CD8-positive, alpha-beta memory T cell (primary cell): ENCODE results near the gene CEP152. TPM values are rescaled to one million over a fixed set of nuclear protein-coding genes. Genes with fewer than 3 reads are reported as not detected.
A peak's percentile ranks its signal among the peaks of the same experiment; 100 is the strongest.

Experiments
- CTCF ChIA-PET: fragments of 350-600 bp; sonication (Branson Sonifier 250); formaldehyde crosslinking; loops from one replicate; lab custom pipeline; 2021; ENCODE audit warnings: antibody characterized with exemption; lab: Charles Lee
- POLR2A ChIA-PET: fragments of 350-600 bp; sonication (Branson Sonifier 250); formaldehyde crosslinking; loops from one replicate; lab custom pipeline; 2021; ENCODE audit warnings: antibody characterized with exemption; lab: Charles Lee
- DNase-seq, 5 donors: peaks; one replicate each; pipeline versions ENCODE4 v3.0.0 to v3.0.0-alpha.2; 2020 to 2022; ENCODE audit warnings: mixed read lengths in 1 of 5
- H3K27ac ChIP-seq: one replicate; pipeline ENCODE4 v1.7.0; 2013; ENCODE audit warnings: low read depth, mild to moderate bottlenecking, low read length, moderate library complexity
- H3K27me3 ChIP-seq: 2 replicates; pipeline ENCODE4 v1.7.0; 2013; ENCODE audit warnings: low read length, mild to moderate bottlenecking; ENCODE audit not compliant: insufficient read depth, poor library complexity, severe bottlenecking
- H3K36me3 ChIP-seq: 2 replicates; pipeline ENCODE4 v1.7.0; 2013; ENCODE audit warnings: mild to moderate bottlenecking, low read length, moderate library complexity; ENCODE audit not compliant: insufficient read depth
- H3K4me1 ChIP-seq: 2 replicates; pipeline ENCODE4 v1.7.0; 2013; ENCODE audit warnings: mild to moderate bottlenecking, low read length, moderate library complexity; ENCODE audit not compliant: insufficient read depth
- H3K4me3 ChIP-seq: 2 replicates; pipeline ENCODE4 v1.7.0; 2013; ENCODE audit warnings: mild to moderate bottlenecking, low read length
- H3K9me3 ChIP-seq: 2 replicates; pipeline ENCODE4 v1.7.0; 2013; ENCODE audit warnings: mild to moderate bottlenecking, low read length
- H3K27ac Mint-ChIP-seq, 8 donors: one replicate each; pipeline ENCODE4 v1.8.0; 2020 to 2021; ENCODE audit warnings: mixed read lengths in 8 of 8, mild to moderate bottlenecking in 6 of 8, inconsistent platforms in 3 of 8, moderate library complexity in 3 of 8
- H3K27me3 Mint-ChIP-seq, 2 donors: one replicate each; pipeline ENCODE4 v1.8.0; 2020 to 2021; ENCODE audit warnings: mixed read lengths in 2 of 2, mild to moderate bottlenecking in 1 of 2, moderate library complexity in 1 of 2
- H3K36me3 Mint-ChIP-seq, 3 donors: one replicate each; pipeline ENCODE4 v1.8.0; 2020 to 2021; ENCODE audit warnings: mixed read lengths in 3 of 3, inconsistent platforms in 1 of 3, mild to moderate bottlenecking in 1 of 3
- H3K4me1 Mint-ChIP-seq, 3 donors: one replicate each; pipeline ENCODE4 v1.8.0; 2020 to 2021; ENCODE audit warnings: mixed read lengths in 3 of 3, inconsistent platforms in 1 of 3, mild to moderate bottlenecking in 1 of 3
- H3K4me3 Mint-ChIP-seq, 7 donors: one replicate each; pipeline ENCODE4 v1.8.0; 2020 to 2021; ENCODE audit warnings: mixed read lengths in 7 of 7, mild to moderate bottlenecking in 6 of 7, moderate library complexity in 4 of 7, inconsistent platforms in 2 of 7
- H3K9me3 Mint-ChIP-seq, 5 donors: one replicate each; pipeline ENCODE4 v1.8.0; 2020 to 2022; ENCODE audit warnings: mixed read lengths in 5 of 5, mild to moderate bottlenecking in 3 of 5, moderate library complexity in 2 of 5, inconsistent platforms in 1 of 5
- polyA plus RNA-seq: library from polyadenylated mRNA; unstranded; fragments of 300-500 nt; fragmentation: Illumina TruSeq; gene quantifications from one replicate; pipeline ENCODE4 v1.2.3, GENCODE V29; 2021
- total RNA-seq, 2 experiments: library from RNA; stranded (reverse); gene quantifications; one replicate each; pipeline ENCODE4 v1.2.3, GENCODE V29; 2021

Gene CEP152
- total and polyA plus RNA-seq, 3 experiments from 2014 or later: 6.5 to 20.7 (median 19.7) TPM

GRCh38 chr15:48802867-48803266, 8.0 kb downstream of the CEP152 start:
- Histone ChIP-seq H3K4me3 (no peak overlapping the region), H3K27ac (no peak overlapping the region), H3K27me3 (no peaks in the 10 kb centered on the region), H3K36me3 (no peaks in the 10 kb centered on the region), H3K9me3 (no peaks in the 10 kb centered on the region), H3K4me1 (no peaks in the 10 kb centered on the region)
- H3K27ac Mint-ChIP-seq: no peak overlapping the region
- peaks cover 12 to 48% (median 14%) of the 10 kb centered on the region in 3 donors for H3K4me1 Mint-ChIP-seq
- H3K4me3 Mint-ChIP-seq: no peak overlapping the region
- no peaks in the 10 kb centered on the region for H3K27me3 Mint-ChIP-seq
- POLR2A ChIA-PET: no interaction called here
- DNase-seq: no peak
- no peaks in the 10 kb centered on the region for H3K9me3 Mint-ChIP-seq
- H3K36me3 Mint-ChIP-seq: peaks cover 0 to 12% (median 7%) of the 10 kb centered on the region in 3 donors
- CTCF ChIA-PET: no interaction called here

GRCh38 chr15:48802257-48802656, 8.6 kb downstream of the CEP152 start:
- no peaks in the 10 kb centered on the region for H3K36me3 ChIP-seq
- no peaks in the 10 kb centered on the region for H3K9me3 Mint-ChIP-seq
- H3K9me3 ChIP-seq: no peaks in the 10 kb centered on the region
- ChIA-PET CTCF (no interaction called here), POLR2A (no interaction called here)
- H3K4me1 ChIP-seq: no peaks in the 10 kb centered on the region
- peaks cover 15 to 54% (median 17%) of the 10 kb centered on the region in 3 donors for H3K4me1 Mint-ChIP-seq
- H3K4me3 ChIP-seq: no peak overlapping the region
- H3K4me3 Mint-ChIP-seq: no peak overlapping the region
- H3K27ac ChIP-seq: no peak overlapping the region
- H3K27ac Mint-ChIP-seq: peak overlapping the region in 1 of 8 donors; percentile 4
- H3K27me3 ChIP-seq: no peaks in the 10 kb centered on the region
- no peak for DNase-seq
- peaks cover 0 to 16% (median 10%) of the 10 kb centered on the region in 3 donors for H3K36me3 Mint-ChIP-seq
- H3K27me3 Mint-ChIP-seq: no peaks in the 10 kb centered on the region

DNA sequence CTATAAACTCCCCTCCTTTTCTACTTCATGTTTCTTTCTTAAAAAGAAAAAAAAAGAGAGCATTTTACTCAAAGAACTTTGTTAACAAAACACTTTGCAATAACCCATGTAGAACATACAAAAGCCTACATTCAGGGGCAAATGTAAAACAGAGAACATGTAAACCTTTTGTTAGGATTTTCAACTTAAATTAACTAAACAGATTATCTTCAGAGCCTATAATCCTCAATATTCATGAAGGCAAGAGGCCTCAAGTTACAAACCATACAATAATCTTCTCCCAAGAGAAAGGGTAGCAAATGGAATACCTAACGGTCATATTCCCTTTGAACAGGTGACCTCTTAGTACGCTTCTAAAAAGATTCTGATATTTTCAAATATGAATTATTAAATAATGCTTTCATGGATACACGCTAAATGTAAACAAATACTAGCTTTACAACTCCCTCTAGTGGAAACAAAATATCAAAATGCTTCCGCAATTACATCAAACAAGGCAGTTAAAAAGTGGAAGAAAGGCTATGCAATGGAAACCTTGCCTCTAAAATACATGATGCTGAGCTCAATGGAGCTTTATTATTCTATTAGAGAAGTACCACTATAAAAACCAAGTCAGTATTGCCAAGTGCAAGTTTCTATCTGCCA, 9.9 kb downstream of the CEP152 start:
- H3K9me3 Mint-ChIP-seq: no peaks in the 10 kb centered on the region
- Histone ChIP-seq H3K27ac (no peak overlapping the region), H3K9me3 (no peaks in the 10 kb centered on the region), H3K27me3 (no peaks in the 10 kb centered on the region), H3K4me3 (no peak overlapping the region), H3K36me3 (no peaks in the 10 kb centered on the region), H3K4me1 (no peaks in the 10 kb centered on the region)
- H3K36me3 Mint-ChIP-seq: peaks cover 0 to 24% (median 12%) of the 10 kb centered on the region in 3 donors
- no peaks in the 10 kb centered on the region for H3K27me3 Mint-ChIP-seq
- CTCF ChIA-PET: interaction anchor here (1.0 kb wide), 1 partner anchor 10 kb away, joined by 3 read pairs; the partner anchor contains the start of gene CEP152
- H3K4me1 Mint-ChIP-seq: peaks cover 15 to 50% (median 20%) of the 10 kb centered on the region in 3 donors
- H3K4me3 Mint-ChIP-seq: no peak overlapping the region
- peak overlapping the region in 1 of 8 donors; percentile 36 for H3K27ac Mint-ChIP-seq
- POLR2A ChIA-PET: no interaction called here
- DNase-seq: no peak

DNA sequence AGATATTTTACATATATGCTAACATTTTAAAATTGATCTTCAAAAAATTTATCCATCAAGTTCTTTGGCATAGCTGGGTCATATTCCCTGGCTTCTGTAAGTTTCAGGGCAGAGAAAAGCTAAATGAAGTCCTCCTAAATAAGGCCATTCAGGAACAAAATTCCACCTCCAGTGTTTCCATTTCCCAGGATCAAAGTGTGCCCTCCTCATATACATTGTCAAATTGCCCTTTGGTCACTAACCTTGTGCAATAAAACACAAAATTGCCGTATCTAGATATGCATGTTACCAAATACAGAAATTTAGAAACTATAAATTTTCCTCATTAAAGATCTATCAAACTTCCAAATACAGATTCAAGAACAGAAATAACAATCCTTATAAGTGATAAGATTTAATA, 10.6 kb downstream of the CEP152 start:
- Mint-ChIP-seq H3K27ac (no peak overlapping the region), H3K4me1 (peaks cover 17 to 54% (median 25%) of the 10 kb centered on the region in 3 donors), H3K36me3 (peaks cover 0 to 27% (median 11%) of the 10 kb centered on the region in 3 donors), H3K27me3 (no peaks in the 10 kb centered on the region), H3K4me3 (no peak overlapping the region), H3K9me3 (no peaks in the 10 kb centered on the region)
- Histone ChIP-seq H3K27me3 (no peaks in the 10 kb centered on the region), H3K27ac (no peak overlapping the region), H3K36me3 (no peaks in the 10 kb centered on the region), H3K4me1 (no peaks in the 10 kb centered on the region), H3K9me3 (no peaks in the 10 kb centered on the region), H3K4me3 (no peak overlapping the region)
- ChIA-PET POLR2A (no interaction called here), CTCF (interaction anchor here (1.5 kb wide), 1 partner anchor 11 kb away, joined by 5 read pairs; the partner anchor contains the start of gene CEP152)
- no peak for DNase-seq

GRCh38 chr15:48798319-48798718, 12.6 kb downstream of the CEP152 start:
- DNase-seq: no peak
- H3K4me1 Mint-ChIP-seq: peaks cover 18 to 53% (median 33%) of the 10 kb centered on the region in 3 donors
- no peaks in the 10 kb centered on the region for H3K4me1 ChIP-seq
- POLR2A ChIA-PET: no interaction called here
- H3K27me3 ChIP-seq: no peaks in the 10 kb centered on the region
- no peaks in the 10 kb centered on the region for H3K9me3 Mint-ChIP-seq
- H3K4me3 Mint-ChIP-seq: no peak overlapping the region
- H3K27ac ChIP-seq: no peak overlapping the region
- H3K27me3 Mint-ChIP-seq: no peaks in the 10 kb centered on the region
- CTCF ChIA-PET: no interaction called here
- no peak overlapping the region for H3K4me3 ChIP-seq
- no peaks in the 10 kb centered on the region for H3K36me3 ChIP-seq
- no peak overlapping the region for H3K27ac Mint-ChIP-seq
- H3K9me3 ChIP-seq: no peaks in the 10 kb centered on the region
- peaks cover 0 to 24% (median 7%) of the 10 kb centered on the region in 3 donors for H3K36me3 Mint-ChIP-seq

GRCh38 chr15:48796930-48797329, 13.9 kb downstream of the CEP152 start:
- peaks cover 17 to 49% (median 33%) of the 10 kb centered on the region in 3 donors for H3K4me1 Mint-ChIP-seq
- H3K27me3 Mint-ChIP-seq: no peaks in the 10 kb centered on the region
- no peak for DNase-seq
- H3K9me3 ChIP-seq: no peaks in the 10 kb centered on the region
- ChIA-PET CTCF (no interaction called here), POLR2A (no interaction called here)
- no peaks in the 10 kb centered on the region for H3K27me3 ChIP-seq
- no peak overlapping the region for H3K27ac ChIP-seq
- H3K4me3 Mint-ChIP-seq: peak overlapping the region in 2 of 7 donors; percentile 33 to 39
- peak overlapping the region in 3 of 8 donors; percentile 18 to 70 (median 57) for H3K27ac Mint-ChIP-seq
- H3K36me3 Mint-ChIP-seq: peaks cover 4 to 34% (median 11%) of the 10 kb centered on the region in 3 donors
- H3K36me3 ChIP-seq: no peaks in the 10 kb centered on the region
- no peak overlapping the region for H3K4me3 ChIP-seq
- H3K9me3 Mint-ChIP-seq: no peaks in the 10 kb centered on the region
- H3K4me1 ChIP-seq: no peaks in the 10 kb centered on the region

DNA sequence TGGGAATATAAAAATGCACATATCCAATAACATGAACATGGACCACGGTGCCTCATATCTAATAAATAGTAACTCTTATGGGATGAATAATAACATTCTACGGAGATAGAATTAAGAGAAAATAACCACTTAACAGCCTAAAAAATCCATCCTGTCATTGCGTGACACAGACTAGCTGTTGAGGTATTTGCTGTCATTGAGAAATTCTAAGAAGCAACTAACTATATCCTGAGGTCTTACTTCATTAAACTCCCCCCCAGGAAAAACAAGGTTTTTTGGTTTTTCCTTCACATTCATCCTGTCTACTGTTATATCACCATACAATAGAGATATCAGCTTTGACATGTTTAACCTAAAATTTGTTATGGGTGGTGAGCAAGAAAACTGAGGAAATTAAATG, 14.3 kb downstream of the CEP152 start:
- Mint-ChIP-seq H3K36me3 (peaks cover 4 to 34% (median 11%) of the 10 kb centered on the region in 3 donors), H3K4me3 (no peak overlapping the region), H3K27me3 (no peaks in the 10 kb centered on the region), H3K4me1 (peaks cover 17 to 48% (median 33%) of the 10 kb centered on the region in 3 donors), H3K9me3 (no peaks in the 10 kb centered on the region), H3K27ac (no peak overlapping the region)
- no peak overlapping the region for H3K4me3 ChIP-seq
- H3K4me1 ChIP-seq: no peaks in the 10 kb centered on the region
- H3K27ac ChIP-seq: no peak overlapping the region
- H3K27me3 ChIP-seq: no peaks in the 10 kb centered on the region
- CTCF ChIA-PET: no interaction called here
- H3K36me3 ChIP-seq: no peaks in the 10 kb centered on the region
- no peak for DNase-seq
- H3K9me3 ChIP-seq: no peaks in the 10 kb centered on the region
- POLR2A ChIA-PET: no interaction called here

DNA sequence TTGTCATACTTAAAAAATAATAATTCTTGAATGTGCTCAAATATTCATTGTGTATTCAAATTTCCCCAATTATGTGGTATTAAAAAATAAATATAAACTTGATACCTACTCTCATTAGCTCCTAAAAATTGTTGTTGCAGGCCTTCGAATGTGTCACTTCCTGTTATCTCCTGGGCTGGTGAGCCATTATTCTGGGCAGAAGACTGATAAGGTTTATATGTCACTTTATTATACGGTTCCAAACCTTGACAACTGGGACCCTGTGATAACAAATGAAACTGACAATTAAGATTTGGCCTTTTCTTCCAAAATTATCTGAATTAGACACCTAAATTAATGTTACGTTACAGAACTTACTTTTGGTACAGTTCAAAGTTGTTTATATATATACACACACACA, 15.0 kb downstream of the CEP152 start:
- H3K4me1 Mint-ChIP-seq: peaks cover 14 to 42% (median 27%) of the 10 kb centered on the region in 3 donors
- peaks cover 4 to 36% (median 11%) of the 10 kb centered on the region in 3 donors for H3K36me3 Mint-ChIP-seq
- H3K27me3 Mint-ChIP-seq: no peaks in the 10 kb centered on the region
- Histone ChIP-seq H3K36me3 (no peaks in the 10 kb centered on the region), H3K27ac (no peak overlapping the region), H3K4me1 (no peaks in the 10 kb centered on the region), H3K9me3 (no peaks in the 10 kb centered on the region), H3K27me3 (no peaks in the 10 kb centered on the region), H3K4me3 (no peak overlapping the region)
- POLR2A ChIA-PET: no interaction called here
- H3K27ac Mint-ChIP-seq: no peak overlapping the region
- no peaks in the 10 kb centered on the region for H3K9me3 Mint-ChIP-seq
- no peak overlapping the region for H3K4me3 Mint-ChIP-seq
- CTCF ChIA-PET: no interaction called here
- no peak for DNase-seq
